ENCODE results near the gene PPTC7. TPM values are rescaled to one million over a fixed set of nuclear protein-coding genes. Genes with fewer than 3 reads are reported as not detected.
A peak's percentile ranks its signal among the peaks of the same experiment; 100 is the strongest.
"Not testable (repeated sequence)": the region's sequence is repeated elsewhere in the genome, so short reads cannot be mapped to it uniquely, and the experiment has no call there.

PPTC7 gene
- total RNA-seq, 1 donor from 2014 or later: 11.4 TPM

GRCh38 chr12:110562386-110562785, 20.7 kb downstream of the PPTC7 start:
- DNase-seq (ENCODE audit: extremely low read depth, low read depth, low spot score): not testable (repeated sequence)

GRCh38 chr12:110561471-110562201, 21.5 kb downstream of the PPTC7 start:
- no peak for DNase-seq (ENCODE audit: extremely low read depth, low read depth, low spot score)

- no peak for DNase-seq (ENCODE audit: extremely low read depth, low read depth, low spot score)
Observed at GRCh38 chr12:110560946-110561345, 22.2 kb downstream of the PPTC7 start.

GRCh38 chr12:110560048-110560447, 23.1 kb downstream of the PPTC7 start:
- no peak for DNase-seq (ENCODE audit: extremely low read depth, low read depth, low spot score)

GRCh38 chr12:110558945-110559344, 24.2 kb downstream of the PPTC7 start:
- DNase-seq (ENCODE audit: extremely low read depth, low read depth, low spot score): not testable (repeated sequence)

- no peak for DNase-seq (ENCODE audit: extremely low read depth, low read depth, low spot score)
Observed at GRCh38 chr12:110557300-110557699, 25.8 kb downstream of the PPTC7 start.

GRCh38 chr12:110556705-110557104, 26.4 kb downstream of the PPTC7 start:
- DNase-seq (ENCODE audit: extremely low read depth, low read depth, low spot score): no peak

- DNase-seq (ENCODE audit: extremely low read depth, low read depth, low spot score): no peak
Observed at GRCh38 chr12:110555577-110556406, 27.3 kb downstream of the PPTC7 start.

- DNase-seq (ENCODE audit: extremely low read depth, low read depth, low spot score): no peak
Observed at GRCh38 chr12:110554184-110554583, 28.9 kb downstream of the PPTC7 start.

GRCh38 chr12:110550981-110551380, 32.1 kb downstream of the PPTC7 start:
- DNase-seq (ENCODE audit: extremely low read depth, low read depth, low spot score): no peak

GRCh38 chr12:110549716-110550115, 33.4 kb downstream of the PPTC7 start:
- no peak for DNase-seq (ENCODE audit: extremely low read depth, low read depth, low spot score)

- no peak for DNase-seq (ENCODE audit: extremely low read depth, low read depth, low spot score)
Observed at GRCh38 chr12:110548678-110549077, 34.4 kb downstream of the PPTC7 start.

- no peak for DNase-seq (ENCODE audit: extremely low read depth, low read depth, low spot score)
Observed at GRCh38 chr12:110547090-110547489, 36.0 kb downstream of the PPTC7 start.

GRCh38 chr12:110546339-110546738, 36.8 kb downstream of the PPTC7 start:
- no peak for DNase-seq (ENCODE audit: extremely low read depth, low read depth, low spot score)

GRCh38 chr12:110545812-110546211, 37.3 kb downstream of the PPTC7 start:
- DNase-seq (ENCODE audit: extremely low read depth, low read depth, low spot score): no peak

- DNase-seq (ENCODE audit: extremely low read depth, low read depth, low spot score): peak; percentile 92
Observed at GRCh38 chr12:110545259-110545658, 37.9 kb downstream of the PPTC7 start.

- DNase-seq (ENCODE audit: extremely low read depth, low read depth, low spot score): no peak
Observed at GRCh38 chr12:110543965-110544364, 39.2 kb downstream of the PPTC7 start.

GRCh38 chr12:110543252-110543959, 39.7 kb downstream of the PPTC7 start:
- DNase-seq (ENCODE audit: extremely low read depth, low read depth, low spot score): no peak

- no peak for DNase-seq (ENCODE audit: extremely low read depth, low read depth, low spot score)
Observed at GRCh38 chr12:110540048-110540447, 43.1 kb downstream of the PPTC7 start.

GRCh38 chr12:110538869-110539622, 44.1 kb downstream of the PPTC7 start:
- no peak for DNase-seq (ENCODE audit: extremely low read depth, low read depth, low spot score)

Data from glomerular endothelial cell (primary cell).